ENCODE data around the gene NME5. TPM values are rescaled to one million over a fixed set of nuclear protein-coding genes. Genes with fewer than 3 reads are reported as not detected.

The NME5 gene
- total and polyA plus RNA-seq, 2 of the 13 experiments (the other 11 are each of a cell fraction or from before 2014, with no cell fraction given): 0.18 TPM; not detected in 1

DNA sequence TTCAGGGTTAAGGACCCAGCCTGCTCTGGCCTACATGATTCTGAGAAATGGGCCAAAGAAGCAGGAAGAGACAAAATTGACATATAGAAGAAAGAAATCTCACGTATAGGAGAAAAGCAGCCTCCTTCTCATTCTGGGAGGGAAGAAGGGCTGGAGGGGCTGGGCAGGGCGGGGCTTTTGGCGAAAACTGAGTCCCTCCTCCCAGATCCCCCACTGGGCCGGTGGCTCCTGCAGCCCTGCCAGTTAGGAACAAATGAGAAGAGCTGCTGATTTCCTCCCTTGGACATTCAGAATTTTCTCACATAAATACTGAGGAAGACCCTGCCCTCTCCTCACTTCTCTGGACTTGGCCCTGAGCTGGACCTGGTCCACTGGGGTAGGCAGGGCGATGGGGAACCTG, 55.5 kb downstream of the NME5 start, which contains the start of gene WNT8A:
Gene WNT8A (plus strand): TSS at position 332 of the 400 bp plus-strand sequence. CDS start 95 bp downstream, outside the sequence.
- no peaks in the 10 kb centered on the region for H4K20me1 ChIP-seq (ENCODE audit: insufficient read depth, low read length)
- no TSS peak for BruUV-seq (replicated peaks)
- no peak within 1 kb of the TSS for H3K4me3 ChIP-seq (replicated peaks in 1 of 3; ENCODE audit: insufficient read depth in 1 of 3, low read depth in 2 of 3, low read length in 3 of 3)
- no peak within 1 kb of the TSS for H2AFZ ChIP-seq (ENCODE audit: low read length)
- TF ChIP-seq ZNF296 (CRISPR knock-in tag; conservative IDR thresholded peaks at IDR 0.05) (no peak), MEF2D (CRISPR knock-in tag; IDR thresholded peaks at IDR 0.05) (no peak), ZFAT (CRISPR knock-in tag; conservative IDR thresholded peaks at IDR 0.05) (no peak), ISL2 (CRISPR knock-in tag; IDR thresholded peaks at IDR 0.05) (no peak), ZNF616 (CRISPR knock-in tag; IDR thresholded peaks at IDR 0.05; ENCODE audit: low read depth) (no peak), ATF7-NPFF (CRISPR knock-in tag; IDR thresholded peaks at IDR 0.05; ENCODE audit: low read depth) (no peak), NFRKB (IDR thresholded peaks at IDR 0.05) (no peak), ZNF274 (CRISPR knock-in tag; IDR thresholded peaks at IDR 0.05) (no peak), ZNF121 (CRISPR knock-in tag; IDR thresholded peaks at IDR 0.05) (no peak), JDP2 (CRISPR knock-in tag; IDR thresholded peaks at IDR 0.05; ENCODE audit: borderline replicate concordance) (no peak), POGZ (CRISPR knock-in tag; IDR thresholded peaks at IDR 0.05) (no peak), KLF9 (CRISPR knock-in tag; IDR thresholded peaks at IDR 0.05; ENCODE audit: low read depth) (no peak), MTF2 (CRISPR knock-in tag; IDR thresholded peaks at IDR 0.05; ENCODE audit: borderline replicate concordance) (no peak), TCF12 (IDR thresholded peaks at IDR 0.05) (no peak), TCF12 (CRISPR knock-in tag; IDR thresholded peaks at IDR 0.05) (no peak), ZNF775 (CRISPR knock-in tag; IDR thresholded peaks at IDR 0.05; ENCODE audit: borderline replicate concordance) (no peak), ZNF773 (CRISPR knock-in tag; IDR thresholded peaks at IDR 0.05; ENCODE audit: borderline replicate concordance) (no peak)
- TF ChIP-seq, protein P1, sequence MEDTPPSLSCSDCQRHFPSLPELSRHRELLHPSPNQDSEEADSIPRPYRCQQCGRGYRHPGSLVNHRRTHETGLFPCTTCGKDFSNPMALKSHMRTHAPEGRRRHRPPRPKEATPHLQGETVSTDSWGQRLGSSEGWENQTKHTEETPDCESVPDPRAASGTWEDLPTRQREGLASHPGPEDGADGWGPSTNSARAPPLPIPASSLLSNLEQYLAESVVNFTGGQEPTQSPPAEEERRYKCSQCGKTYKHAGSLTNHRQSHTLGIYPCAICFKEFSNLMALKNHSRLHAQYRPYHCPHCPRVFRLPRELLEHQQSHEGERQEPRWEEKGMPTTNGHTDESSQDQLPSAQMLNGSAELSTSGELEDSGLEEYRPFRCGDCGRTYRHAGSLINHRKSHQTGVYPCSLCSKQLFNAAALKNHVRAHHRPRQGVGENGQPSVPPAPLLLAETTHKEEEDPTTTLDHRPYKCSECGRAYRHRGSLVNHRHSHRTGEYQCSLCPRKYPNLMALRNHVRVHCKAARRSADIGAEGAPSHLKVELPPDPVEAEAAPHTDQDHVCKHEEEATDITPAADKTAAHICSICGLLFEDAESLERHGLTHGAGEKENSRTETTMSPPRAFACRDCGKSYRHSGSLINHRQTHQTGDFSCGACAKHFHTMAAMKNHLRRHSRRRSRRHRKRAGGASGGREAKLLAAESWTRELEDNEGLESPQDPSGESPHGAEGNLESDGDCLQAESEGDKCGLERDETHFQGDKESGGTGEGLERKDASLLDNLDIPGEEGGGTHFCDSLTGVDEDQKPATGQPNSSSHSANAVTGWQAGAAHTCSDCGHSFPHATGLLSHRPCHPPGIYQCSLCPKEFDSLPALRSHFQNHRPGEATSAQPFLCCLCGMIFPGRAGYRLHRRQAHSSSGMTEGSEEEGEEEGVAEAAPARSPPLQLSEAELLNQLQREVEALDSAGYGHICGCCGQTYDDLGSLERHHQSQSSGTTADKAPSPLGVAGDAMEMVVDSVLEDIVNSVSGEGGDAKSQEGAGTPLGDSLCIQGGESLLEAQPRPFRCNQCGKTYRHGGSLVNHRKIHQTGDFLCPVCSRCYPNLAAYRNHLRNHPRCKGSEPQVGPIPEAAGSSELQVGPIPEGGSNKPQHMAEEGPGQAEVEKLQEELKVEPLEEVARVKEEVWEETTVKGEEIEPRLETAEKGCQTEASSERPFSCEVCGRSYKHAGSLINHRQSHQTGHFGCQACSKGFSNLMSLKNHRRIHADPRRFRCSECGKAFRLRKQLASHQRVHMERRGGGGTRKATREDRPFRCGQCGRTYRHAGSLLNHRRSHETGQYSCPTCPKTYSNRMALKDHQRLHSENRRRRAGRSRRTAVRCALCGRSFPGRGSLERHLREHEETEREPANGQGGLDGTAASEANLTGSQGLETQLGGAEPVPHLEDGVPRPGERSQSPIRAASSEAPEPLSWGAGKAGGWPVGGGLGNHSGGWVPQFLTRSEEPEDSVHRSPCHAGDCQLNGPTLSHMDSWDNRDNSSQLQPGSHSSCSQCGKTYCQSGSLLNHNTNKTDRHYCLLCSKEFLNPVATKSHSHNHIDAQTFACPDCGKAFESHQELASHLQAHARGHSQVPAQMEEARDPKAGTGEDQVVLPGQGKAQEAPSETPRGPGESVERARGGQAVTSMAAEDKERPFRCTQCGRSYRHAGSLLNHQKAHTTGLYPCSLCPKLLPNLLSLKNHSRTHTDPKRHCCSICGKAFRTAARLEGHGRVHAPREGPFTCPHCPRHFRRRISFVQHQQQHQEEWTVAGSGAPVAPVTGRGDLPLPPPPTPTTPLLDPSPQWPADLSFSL (CRISPR knock-in tag; IDR thresholded peaks at IDR 0.05): no peak
- TF ChIP-seq, protein P2, sequence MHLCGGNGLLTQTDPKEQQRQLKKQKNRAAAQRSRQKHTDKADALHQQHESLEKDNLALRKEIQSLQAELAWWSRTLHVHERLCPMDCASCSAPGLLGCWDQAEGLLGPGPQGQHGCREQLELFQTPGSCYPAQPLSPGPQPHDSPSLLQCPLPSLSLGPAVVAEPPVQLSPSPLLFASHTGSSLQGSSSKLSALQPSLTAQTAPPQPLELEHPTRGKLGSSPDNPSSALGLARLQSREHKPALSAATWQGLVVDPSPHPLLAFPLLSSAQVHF (CRISPR knock-in tag; IDR thresholded peaks at IDR 0.05): no peak
- no peak within 1 kb of the TSS for H3K9ac ChIP-seq (ENCODE audit: insufficient read depth, low read depth, low read length)
- no peaks in the 10 kb centered on the region for H3K27me3 ChIP-seq (ENCODE audit: control insufficient read depth in 1 of 2, insufficient read depth in 2 of 2, low read length in 2 of 2)
- WGBS (ENCODE audit: low lambda C conversion rate): 75% methylated on average over 4 of the region's 5 CpGs
- H3K27ac ChIP-seq (ENCODE audit: extremely low read length, insufficient read depth, low read length): no peak within 1 kb of the TSS
- ATAC-seq (no peak), DNase-seq (ENCODE audit: low spot score) (no peak), FAIRE-seq (no peak)
- in situ Hi-C loops (cut with HindIII; ENCODE audit: extremely low pct_ligation_motif_present, low pct_unique_long_range_greater_than_20kb): no loop called here
- intact Hi-C loops (cut with micrococcal nuclease; ENCODE audit: unreplicated experiment): no loop called here
- no peaks in the 10 kb centered on the region for H3K79me2 ChIP-seq (ENCODE audit: insufficient read depth, low read length)
- H3K4me2 ChIP-seq (ENCODE audit: low read depth, low read length): no peak within 1 kb of the TSS
- CTCF ChIA-PET (ENCODE audit: low intra/inter-chr PET ratio, low total read pairs): no interaction called here
- POLR2A ChIA-PET: no interaction called here
- H3K4me1 ChIP-seq (ENCODE audit: insufficient read depth, low read length): peaks cover 15% of the 10 kb centered on the region
- no peaks in the 10 kb centered on the region for H3K36me3 ChIP-seq (replicated peaks in 1 of 2; ENCODE audit: control insufficient read depth in 1 of 2, insufficient read depth in 2 of 2, low read length in 2 of 2)
- no peaks in the 10 kb centered on the region for H3K9me3 ChIP-seq (ENCODE audit: low read length)
